Gastrocnemius medialis (tissue), 4 donors: ENCODE measurements around the gene PPM1L. TPM values are rescaled to one million over a fixed set of nuclear protein-coding genes. Genes with fewer than 3 reads are reported as not detected.

Source experiments
- ATAC-seq, 2 donors: fragments of 150-250 bp; one replicate each; pipeline ENCODE4 v1.9.1; 2016
- DNase-seq, 2 donors: peaks; one replicate each; pipeline ENCODE4 v3.0.0-alpha.2; 2019
- H3K27ac ChIP-seq, 4 donors: fragments of 200-600 bp; sonication (generic); 1 replicate in 1 of 4; 2 replicates in 3 of 4; pipeline ENCODE4 v1.5.1; 2016 to 2018; ENCODE audit warnings: mild to moderate bottlenecking in 2 of 4, moderate library complexity in 1 of 4
- H3K27me3 ChIP-seq, 3 donors: fragments of 200-600 bp; sonication (generic) in 2 of 3; 1 replicate in 1 of 3; 2 replicates in 2 of 3; pipeline versions ENCODE4 v1.5.1 to v1.6.0; 2016 to 2019; ENCODE audit warnings: mild to moderate bottlenecking in 1 of 3, moderate library complexity in 1 of 3
- H3K36me3 ChIP-seq, 2 donors: fragments of 200-600 bp; sonication (generic) in 1 of 2; one replicate each; pipeline ENCODE4 v1.5.1; 2017 to 2018
- H3K4me1 ChIP-seq, 2 donors: fragments of 200-600 bp; sonication (generic) in 1 of 2; one replicate each; pipeline ENCODE4 v1.5.1; 2016 to 2017; ENCODE audit warnings: mild to moderate bottlenecking in 2 of 2
- H3K4me3 ChIP-seq, 4 donors: fragments of 200-600 bp; sonication (generic) in 3 of 4; 1 replicate in 1 of 4; 2 replicates in 3 of 4; pipeline ENCODE4 v1.5.1; 2016 to 2019; ENCODE audit warnings: mild to moderate bottlenecking in 2 of 4
- H3K9me3 ChIP-seq, 3 donors: fragments of 200-600 bp; sonication (generic) in 2 of 3; 1 replicate in 1 of 3; 2 replicates in 2 of 3; pipeline ENCODE4 v1.5.1; 2016 to 2019
- CTCF ChIP-seq, 5 experiments: fragments of 450-650 bp in 3 of 5; fragments of 200-600 bp in 2 of 5; sonication (generic) in 2 of 5; IDR thresholded peaks in 4 of 5; conservative IDR thresholded peaks in 1 of 5; 1 replicate in 4 of 5; 2 replicates in 1 of 5; pipeline ENCODE4 v1.5.1; 2016 to 2019; ENCODE audit warnings: antibody characterized with exemption in 5 of 5, mild to moderate bottlenecking in 3 of 5, moderate library complexity in 3 of 5
- POLR2A ChIP-seq, 2 donors: fragments of 450-650 bp; IDR thresholded peaks; one replicate each; pipeline ENCODE4 v1.6.1; 2017; ENCODE audit warnings: antibody characterized with exemption in 2 of 2, mild to moderate bottlenecking in 2 of 2, moderate library complexity in 2 of 2
- in situ Hi-C, 4 donors: fragments of 200-750 bp; cut with MboI; loops; one replicate each; pipeline versions ENCODE4 v1.15.0 to v1.8.0; 2017; ENCODE audit warnings: low sequenced_read_pairs in 4 of 4
- intact Hi-C: fragments of 100-400 bp; cut with DNase I; formaldehyde crosslinking; loops from one replicate; pipeline ENCODE4 v1.15.1; 2023; ENCODE audit warnings: low total_unique reads
- total RNA-seq, 4 donors: library from RNA; depleted of rRNA; stranded (reverse); fragments of >200 nt; gene quantifications; one replicate each; pipeline versions ENCODE4 v1.1.0 to v1.2.3, GENCODE V29; 2016

PPM1L gene
- total RNA-seq, 4 donors from 2014 or later: 85.0 to 243 (median 122) TPM

GRCh38 chr3:160765211-160765610 is 9.2 kb downstream of the PPM1L start:
- Histone ChIP-seq H3K4me1 (peaks cover 56 to 70% of the 10 kb centered on the region in 2 donors), H3K4me3 (no peak overlapping the region), H3K27ac (peak overlapping the region in 3 of 4 donors; percentile 9 to 50 (median 14)), H3K9me3 (no peaks in the 10 kb centered on the region), H3K27me3 (no peaks in the 10 kb centered on the region), H3K36me3 (no peaks in the 10 kb centered on the region)
- intact Hi-C loops: no loop called here
- DNase-seq: no peak
- TF ChIP-seq POLR2A (IDR thresholded peaks at IDR 0.05) (no peak), CTCF (IDR thresholded peaks at IDR 0.05 in 4 of 5, conservative IDR thresholded peaks at IDR 0.05 in 1 of 5) (no peak)
- peak in 1 of 2 donors; percentile 40 for ATAC-seq
- in situ Hi-C loops: no loop called here

DNA sequence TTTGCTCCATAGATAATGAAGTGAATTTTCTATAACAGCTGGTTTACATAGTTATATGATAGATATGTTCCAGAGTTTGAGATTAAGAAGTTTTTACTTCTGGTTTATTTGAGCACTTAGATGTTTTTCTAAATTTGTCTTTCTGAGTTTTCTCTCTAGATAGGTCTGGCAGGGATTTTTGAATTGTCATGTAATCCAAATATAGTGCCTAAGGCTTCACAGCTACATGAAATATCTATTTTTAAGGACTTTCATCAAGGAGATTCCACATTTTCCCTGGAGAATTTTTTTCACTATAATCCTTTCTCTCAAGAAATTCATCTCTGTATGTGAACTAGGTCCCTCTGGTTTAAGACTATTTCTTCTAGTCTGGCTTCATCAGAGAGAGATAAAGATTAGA is 12.0 kb downstream of the PPM1L start:
- no peak for TF ChIP-seq POLR2A (IDR thresholded peaks at IDR 0.05)
- no peak for TF ChIP-seq CTCF (IDR thresholded peaks at IDR 0.05 in 4 of 5, conservative IDR thresholded peaks at IDR 0.05 in 1 of 5)
- Histone ChIP-seq H3K4me1 (peaks cover 46 to 74% of the 10 kb centered on the region in 2 donors), H3K27me3 (no peaks in the 10 kb centered on the region), H3K9me3 (no peaks in the 10 kb centered on the region), H3K36me3 (no peaks in the 10 kb centered on the region), H3K27ac (peak overlapping the region in 3 of 4 donors; percentile 14 to 42 (median 29)), H3K4me3 (no peak overlapping the region)
- DNase-seq (no peak), ATAC-seq (no peak)
- intact Hi-C loops: no loop called here
- in situ Hi-C loops: no loop called here

- peaks cover 50 to 78% of the 10 kb centered on the region in 2 donors for H3K4me1 ChIP-seq
- H3K27ac ChIP-seq: peak overlapping the region in 1 of 4 donors; percentile 6
- H3K4me3 ChIP-seq: no peak overlapping the region
- DNase-seq (no peak), ATAC-seq (no peak)
- H3K36me3 ChIP-seq: no peaks in the 10 kb centered on the region
- intact Hi-C loops: no loop called here
- H3K27me3 ChIP-seq: no peaks in the 10 kb centered on the region
- in situ Hi-C loops: no loop called here
- H3K9me3 ChIP-seq: no peaks in the 10 kb centered on the region
- TF ChIP-seq POLR2A (IDR thresholded peaks at IDR 0.05) (no peak), CTCF (IDR thresholded peaks at IDR 0.05 in 4 of 5, conservative IDR thresholded peaks at IDR 0.05 in 1 of 5) (no peak)
Measured at GRCh38 chr3:160768918-160769317, 12.9 kb downstream of the PPM1L start.

GRCh38 chr3:160771811-160772459 is 15.9 kb downstream of the PPM1L start:
- Histone ChIP-seq H3K9me3 (no peaks in the 10 kb centered on the region), H3K27me3 (no peaks in the 10 kb centered on the region), H3K4me1 (peaks cover 63 to 70% of the 10 kb centered on the region in 2 donors), H3K27ac (peak overlapping the region; percentile 37 to 71 (median 46)), H3K36me3 (no peaks in the 10 kb centered on the region), H3K4me3 (no peak overlapping the region)
- ATAC-seq (peak in 1 of 2 donors; percentile 43), DNase-seq (no peak)
- in situ Hi-C loops (no loop called here), intact Hi-C loops (no loop called here)
- no peak for TF ChIP-seq CTCF (IDR thresholded peaks at IDR 0.05 in 4 of 5, conservative IDR thresholded peaks at IDR 0.05 in 1 of 5)
- TF ChIP-seq POLR2A (IDR thresholded peaks at IDR 0.05): no peak
